K562 (cell line): ENCODE results near the gene PTGIR. TPM values are rescaled to one million over a fixed set of nuclear protein-coding genes. Genes with fewer than 3 reads are reported as not detected.

Experiments used
- ATAC-seq: fragments of 200-7000 bp; cut with Tn5 transposase; 3 replicates; pipeline ENCODE4 v1.9.1; 2020; ENCODE audit warnings: moderate library complexity
- BruUV-seq: library from RNA; stranded (reverse); fragments of 400-500 nt; replicated peaks from 2 replicates; lab custom pipeline; 2021; lab: Mats Ljungman, UMichigan
- CTCF ChIA-PET: fragments of 300-600 bp; formaldehyde crosslinking; extraction: SDS; loops from one replicate; lab custom pipeline; 2021; ENCODE audit warnings: low intra/inter-chr PET ratio; lab: Yijun Ruan, JAX
- POLR2A ChIA-PET: fragments of 300-600, 350-650 bp; sonication (Branson Sonifier 250); formaldehyde crosslinking; extraction: SDS; loops from one replicate; lab custom pipeline; 2021; ENCODE audit warnings: antibody characterized with exemption, inconsistent platforms; lab: Yijun Ruan, JAX
- DNase-seq, 4 experiments: peaks; one replicate each; pipeline versions ENCODE4 v3.0.0 to v3.0.0-alpha.2; 2011 to 2018; ENCODE audit warnings: low spot score in 3 of 4, mixed read lengths in 3 of 4; ENCODE audit errors: extremely low read depth in 1 of 4
- FAIRE-seq: peaks from 2 replicates; lab custom pipeline; 2011; peaks lifted over from hg19 to GRCh38; lab: Jason Lieb, UNC
- H2AFZ ChIP-seq: 2 replicates; pipeline ENCODE4 v1.6.0; 2011; ENCODE audit warnings: low read depth, low read length, control low read depth, inconsistent platforms
- H3K27ac ChIP-seq: fragments of 200-600 bp; 3 replicates; pipeline ENCODE4 v1.8.0; 2011; ENCODE audit warnings: low read depth, mild to moderate bottlenecking, control low read depth, inconsistent platforms, low read length, moderate library complexity, mixed read lengths; ENCODE audit errors: extremely low read depth
- H3K27me3 ChIP-seq, 2 experiments: fragments of 300-600 bp in 1 of 2; 2 replicates in 1 of 2; 3 replicates in 1 of 2; pipeline versions ENCODE4 v1.6.0 to v1.8.0; 2011; ENCODE audit warnings: inconsistent platforms in 2 of 2, low read length in 2 of 2, mild to moderate bottlenecking in 1 of 2, mixed read lengths in 1 of 2, moderate library complexity in 1 of 2; ENCODE audit not compliant: control insufficient read depth in 2 of 2, insufficient read depth in 2 of 2
- H3K36me3 ChIP-seq: fragments of 300-600 bp; 3 replicates; pipeline ENCODE4 v1.8.0; 2011; ENCODE audit warnings: mild to moderate bottlenecking, low read length, inconsistent platforms; ENCODE audit not compliant: control insufficient read depth, insufficient read depth
- H3K4me1 ChIP-seq, 2 experiments: fragments of 200-600 bp in 1 of 2; replicated peaks in 1 of 2; 2 replicates in 1 of 2; 3 replicates in 1 of 2; pipeline versions ENCODE4 v1.5.1 to v1.8.0; 2011; ENCODE audit warnings: inconsistent platforms in 2 of 2, low read length in 2 of 2, mild to moderate bottlenecking in 1 of 2, mixed read lengths in 1 of 2, moderate library complexity in 1 of 2; ENCODE audit not compliant: control insufficient read depth in 2 of 2, insufficient read depth in 2 of 2
- H3K4me2 ChIP-seq: 2 replicates; pipeline ENCODE4 v1.6.1; 2011; ENCODE audit warnings: low read length, control low read depth, inconsistent platforms, mixed read lengths; ENCODE audit not compliant: insufficient read depth
- H3K4me3 ChIP-seq: fragments of 200-600 bp; sonication (generic), shearing (Covaris generic); 2 replicates; pipeline ENCODE4 v1.5.1; 2016; ENCODE audit warnings: control low read depth, inconsistent platforms
- H3K79me2 ChIP-seq: fragments of 200-600 bp; 3 replicates; pipeline ENCODE4 v1.8.0; 2011; ENCODE audit warnings: low read length, inconsistent platforms; ENCODE audit not compliant: control insufficient read depth, insufficient read depth
- H3K9ac ChIP-seq, 2 experiments: 2 replicates each; pipeline versions ENCODE4 v1.6.0 to v1.6.1; 2011; ENCODE audit warnings: low read depth in 2 of 2, low read length in 2 of 2, control low read depth in 1 of 2, inconsistent platforms in 1 of 2, mild to moderate bottlenecking in 1 of 2, mixed read lengths in 1 of 2; ENCODE audit not compliant: insufficient read depth in 1 of 2
- H3K9me1 ChIP-seq: one replicate; pipeline ENCODE4 v1.6.0; 2011; ENCODE audit warnings: inconsistent platforms, mild to moderate bottlenecking, low read length, moderate library complexity; ENCODE audit not compliant: control insufficient read depth, insufficient read depth
- H3K9me3 ChIP-seq: replicated peaks from 2 replicates; pipeline ENCODE4 v1.5.1; 2011; ENCODE audit warnings: low read depth, low read length, inconsistent platforms; ENCODE audit not compliant: control insufficient read depth, insufficient read depth
- H4K20me1 ChIP-seq: replicated peaks from 2 replicates; pipeline ENCODE4 v1.6.1; 2011; ENCODE audit warnings: low read length, inconsistent platforms, mixed read lengths; ENCODE audit not compliant: control insufficient read depth, insufficient read depth
- ADNP ChIP-seq: fragments of 200-800 bp; sonication (Bioruptor generic); IDR thresholded peaks from 2 replicates; pipeline ENCODE4 v1.6.1; 2016; ENCODE audit warnings: missing genetic modification characterization, missing compliant biosample characterization
- CBX3 ChIP-seq, 2 experiments: IDR thresholded peaks; 1 replicate in 1 of 2; 2 replicates in 1 of 2; pipeline ENCODE4 v1.6.1; 2012; ENCODE audit warnings: inconsistent platforms in 2 of 2, low read length in 2 of 2, borderline replicate concordance in 1 of 2, control low read depth in 1 of 2
- MAFG ChIP-seq: fragments of 450-650 bp; conservative IDR thresholded peaks from 2 replicates; pipeline ENCODE4 v1.6.1; 2016; ENCODE audit warnings: missing genetic modification characterization, missing compliant biosample characterization
- MTA3 ChIP-seq: fragments of 450-650 bp; formaldehyde crosslinking; IDR thresholded peaks from 2 replicates; pipeline ENCODE4 v1.6.1; 2017; ENCODE audit warnings: mild to moderate bottlenecking, borderline replicate concordance
- RAD51 ChIP-seq: fragments of 450-650 bp; IDR thresholded peaks from 2 replicates; pipeline ENCODE4 v1.7.1; 2016; ENCODE audit warnings: low read depth, mild to moderate bottlenecking, borderline replicate concordance
- SREBF1 ChIP-seq: fragments of 150-350 bp; IDR thresholded peaks from 2 replicates; pipeline ENCODE4 v1.6.1; 2014; ENCODE audit warnings: antibody characterized with exemption, low read depth, low read length, borderline replicate concordance
- TCF3 ChIP-seq: sonication (generic); formaldehyde crosslinking; IDR thresholded peaks from 2 replicates; pipeline ENCODE4 v1.4.0; 2020; ENCODE audit warnings: mild to moderate bottlenecking, missing genetic modification reagents
- ZNF347 ChIP-seq: fragments of 450-650 bp; formaldehyde crosslinking; IDR thresholded peaks from 2 replicates; pipeline ENCODE4 v1.4.0; 2020; ENCODE audit warnings: low read depth, mild to moderate bottlenecking, moderate library complexity
- ZNF717 ChIP-seq: fragments of 250-450 bp; sonication (Bioruptor Pico); IDR thresholded peaks from 2 replicates; pipeline ENCODE4 v1.5.0; 2021
- ZNF766 ChIP-seq: fragments of 200-800 bp; sonication (Bioruptor generic); conservative IDR thresholded peaks from 2 replicates; pipeline ENCODE4 v1.6.1; 2016; ENCODE audit warnings: missing genetic modification characterization, missing compliant biosample characterization
- WGBS: fragments of 100-300 bp; shearing (Covaris generic); methylation state at CpG from one replicate; pipeline ENCODE4 v1.1.6; 2016; ENCODE audit warnings: low coverage, mixed read lengths; ENCODE audit not compliant: insufficient coverage; ENCODE audit errors: missing lambda C conversion rate; 5-methylcytosine and 5-hydroxymethylcytosine counted together
- in situ Hi-C: fragments of 300-500 bp; cut with MboI; formaldehyde crosslinking; loops from 4 replicates; pipeline ENCODE4 v1.15.0; 2018; ENCODE audit warnings: inconsistent platforms, mixed read lengths
- intact Hi-C: fragments of 100-400 bp; cut with micrococcal nuclease; formaldehyde crosslinking; loops from 2 replicates; pipeline ENCODE4 v1.14.2; 2022
- polyA plus RNA-seq, 8 experiments: library from polyadenylated mRNA; depleted of rRNA in 4 of 8; stranded (reverse) in 5 of 8; unstranded in 3 of 8; fragments of >200 nt; fragmentation: Nextera tagmentation in 2 of 8; fragmentation: Illumina TruSeq in 1 of 8; extraction: Ambion mirVana in 2 of 8; extraction: Trizol in 1 of 8; gene quantifications; 2 replicates each; pipeline versions ENCODE4 v1.2.1 to v1.2.3, GENCODE V29; 2011 to 2014; ENCODE audit warnings: inconsistent platforms in 1 of 8, missing spikeins in 1 of 8
- total RNA-seq, 7 experiments: library from RNA; depleted of rRNA in 6 of 7; stranded (reverse); fragments of >200 nt in 6 of 7; fragmentation: Illumina TruSeq in 2 of 7; extraction: Trizol in 2 of 7; gene quantifications; 2 replicates each; pipeline versions ENCODE4 v1.2.1 to v1.2.3, GENCODE V29; 2011 to 2021; ENCODE audit warnings: low replicate concordance in 1 of 7
- TF ChIP-seq, protein P1 (sequence below): fragments of 250-450 bp; sonication (Bioruptor Pico); IDR thresholded peaks from 2 replicates; pipeline ENCODE4 v1.4.0; 2020; ENCODE audit warnings: borderline replicate concordance

Gene PTGIR
- total and polyA plus RNA-seq, 9 of the 15 experiments (the other 6 are each of a cell fraction or from before 2014, with no cell fraction given): 0.11 to 3.4 (median 1.1) TPM; not detected in 1

DNA sequence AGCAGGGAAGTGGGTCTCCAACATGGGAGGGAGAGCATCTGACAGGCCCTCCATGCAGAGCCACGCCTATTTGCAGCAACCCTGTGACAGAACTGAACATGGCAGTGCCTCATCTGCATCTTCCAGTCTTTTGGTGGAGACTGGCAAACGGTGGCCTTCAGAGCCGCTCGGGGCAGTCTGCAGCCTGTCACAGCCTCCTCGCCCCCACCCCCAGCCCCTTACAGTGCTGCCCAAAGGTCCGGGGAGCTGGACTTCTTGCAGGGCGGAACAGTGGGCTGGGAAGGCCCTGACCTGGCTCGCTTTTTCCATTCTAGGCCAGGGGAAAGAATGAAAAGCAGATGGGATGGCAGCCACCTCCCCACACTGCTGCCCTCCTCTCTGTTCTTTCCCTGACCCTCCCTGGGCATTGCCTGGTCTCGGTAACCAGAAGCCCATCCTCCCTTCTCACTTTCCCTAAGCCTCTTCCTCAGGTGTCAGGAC, 21.1 kb downstream of the PTGIR start:
- FAIRE-seq: no peak
- H3K9ac ChIP-seq: peak overlapping the region; percentile 71 to 100; a peak in 1 of 4 replicates
- peaks cover 35% of the 10 kb centered on the region for H4K20me1 ChIP-seq

More for the DNA sequence above, 21.1 kb downstream of the PTGIR start:
- Histone ChIP-seq H3K4me2 (peak overlapping the region; percentile 76; the same call in 1 of the 2 replicates), H3K27ac (no peak overlapping the region), H3K9me1 (no peaks in the 10 kb centered on the region), H2AFZ (no peak overlapping the region), H3K4me1 (peaks cover 15 to 48% of the 10 kb centered on the region in 2 experiments; a peak in 4 of 5 replicates), H3K9me3 (peaks cover 10% of the 10 kb centered on the region)
- in situ Hi-C loops: no loop called here
- ChIA-PET POLR2A (interaction anchor here (0.8 to 3.6 kb wide), 5 partner anchors 8 to 60 kb away, joined by 3 to 30 read pairs (median 3); no protein-coding TSS in a partner anchor), CTCF (interaction anchor here (0.6 kb wide), 1 partner anchor 264 kb away, joined by 3 read pairs; no protein-coding TSS in a partner anchor)
- 86% methylated on average over 9 of the region's 9 CpGs for WGBS
- intact Hi-C loops: no loop called here
- no TSS peak for BruUV-seq
- DNase-seq (peak in 2 of 4 experiments; percentile 17 to 22), ATAC-seq (no peak)
- TF ChIP-seq TCF3 (no peak), MAFG (tag) (no peak), ZNF766 (CRISPR knock-in tag) (no peak), MTA3 (no peak), CBX3 (IDR thresholded peaks at IDR 0.05; ENCODE audit: borderline replicate concordance in 1 of 2, low read length in 2 of 2) (no peak), ZNF717 (CRISPR knock-in tag) (no peak), ZNF347 (CRISPR knock-in tag) (no peak), RAD51 (no peak), ADNP (tag) (no peak), SREBF1 (no peak)
- TF ChIP-seq, protein P1, sequence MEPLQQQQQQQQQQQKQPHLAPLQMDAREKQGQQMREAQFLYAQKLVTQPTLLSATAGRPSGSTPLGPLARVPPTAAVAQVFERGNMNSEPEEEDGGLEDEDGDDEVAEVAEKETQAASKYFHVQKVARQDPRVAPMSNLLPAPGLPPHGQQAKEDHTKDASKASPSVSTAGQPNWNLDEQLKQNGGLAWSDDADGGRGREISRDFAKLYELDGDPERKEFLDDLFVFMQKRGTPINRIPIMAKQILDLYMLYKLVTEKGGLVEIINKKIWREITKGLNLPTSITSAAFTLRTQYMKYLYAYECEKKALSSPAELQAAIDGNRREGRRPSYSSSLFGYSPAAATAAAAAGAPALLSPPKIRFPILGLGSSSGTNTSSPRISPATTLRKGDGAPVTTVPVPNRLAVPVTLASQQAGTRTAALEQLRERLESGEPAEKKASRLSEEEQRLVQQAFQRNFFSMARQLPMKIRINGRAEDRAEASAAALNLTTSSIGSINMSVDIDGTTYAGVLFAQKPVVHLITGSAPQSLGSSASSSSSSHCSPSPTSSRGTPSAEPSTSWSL (CRISPR knock-in tag): no peak
- TF ChIP-seq, all 486 proteins: peak for 0
- no peak overlapping the region for H3K4me3 ChIP-seq
- peaks cover 49% of the 10 kb centered on the region for H3K79me2 ChIP-seq
- peaks cover 60% of the 10 kb centered on the region; the same call in 2 of the 3 replicates for H3K36me3 ChIP-seq
- no peaks in the 10 kb centered on the region for H3K27me3 ChIP-seq
